Measurements from ENCODE around the gene S100A7. TPM values are rescaled to one million over a fixed set of nuclear protein-coding genes. Genes with fewer than 3 reads are reported as not detected.

Gene S100A7
- total and polyA plus RNA-seq, 8 donors: not detected

DNA sequence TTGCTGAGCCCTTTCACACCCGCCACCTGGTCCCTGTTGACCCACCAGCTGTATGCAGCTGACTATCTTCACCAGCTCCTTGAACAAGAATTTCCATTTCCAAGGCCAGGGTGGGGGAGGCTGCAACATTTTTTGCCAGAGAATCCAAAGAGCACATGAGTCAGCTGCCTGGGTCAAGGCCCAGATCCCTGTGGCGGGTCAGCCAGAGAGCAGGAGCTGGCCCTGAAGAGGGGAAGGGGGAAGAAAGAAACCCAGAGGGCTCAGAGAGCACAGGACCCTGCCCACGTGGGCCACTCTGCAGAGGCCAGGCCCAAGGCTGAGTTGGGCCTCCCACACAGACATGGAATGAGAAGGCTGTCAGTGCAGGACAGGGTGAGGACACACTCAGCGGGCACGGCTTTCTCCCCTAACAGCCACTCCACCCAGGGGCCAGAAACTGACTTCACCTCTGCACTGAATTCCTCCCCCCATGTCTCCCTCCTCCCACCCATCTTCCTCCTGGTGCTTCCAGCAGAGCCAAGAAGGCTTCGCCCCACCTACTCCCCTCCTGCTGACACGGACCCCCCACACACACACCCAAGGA lies 46.5 kb upstream of the S100A7 start:
- Histone ChIP-seq H3K9me3 (no peaks in the 10 kb centered on the region), H3K4me3 (no peak overlapping the region), H3K27me3 (no peaks in the 10 kb centered on the region), H3K27ac (peak overlapping the region in 1 of 4 donors; percentile 12), H3K36me3 (no peaks in the 10 kb centered on the region), H3K4me1 (no peaks in the 10 kb centered on the region)
- FAIRE-seq (no peak), ATAC-seq (peak; percentile 71 to 77 (median 76)), DNase-seq (peak in 4 of 6 donors; percentile 56 to 77 (median 70))
- whole genome bisulfite sequencing, 2 donors: 60 to 67% methylated on average over 7 of the region's 7 CpGs
- TF ChIP-seq, protein P1, sequence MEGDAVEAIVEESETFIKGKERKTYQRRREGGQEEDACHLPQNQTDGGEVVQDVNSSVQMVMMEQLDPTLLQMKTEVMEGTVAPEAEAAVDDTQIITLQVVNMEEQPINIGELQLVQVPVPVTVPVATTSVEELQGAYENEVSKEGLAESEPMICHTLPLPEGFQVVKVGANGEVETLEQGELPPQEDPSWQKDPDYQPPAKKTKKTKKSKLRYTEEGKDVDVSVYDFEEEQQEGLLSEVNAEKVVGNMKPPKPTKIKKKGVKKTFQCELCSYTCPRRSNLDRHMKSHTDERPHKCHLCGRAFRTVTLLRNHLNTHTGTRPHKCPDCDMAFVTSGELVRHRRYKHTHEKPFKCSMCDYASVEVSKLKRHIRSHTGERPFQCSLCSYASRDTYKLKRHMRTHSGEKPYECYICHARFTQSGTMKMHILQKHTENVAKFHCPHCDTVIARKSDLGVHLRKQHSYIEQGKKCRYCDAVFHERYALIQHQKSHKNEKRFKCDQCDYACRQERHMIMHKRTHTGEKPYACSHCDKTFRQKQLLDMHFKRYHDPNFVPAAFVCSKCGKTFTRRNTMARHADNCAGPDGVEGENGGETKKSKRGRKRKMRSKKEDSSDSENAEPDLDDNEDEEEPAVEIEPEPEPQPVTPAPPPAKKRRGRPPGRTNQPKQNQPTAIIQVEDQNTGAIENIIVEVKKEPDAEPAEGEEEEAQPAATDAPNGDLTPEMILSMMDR (IDR thresholded peaks at IDR 0.05): no peak
- intact Hi-C loops (cut with DNase I): no loop called here

DNA sequence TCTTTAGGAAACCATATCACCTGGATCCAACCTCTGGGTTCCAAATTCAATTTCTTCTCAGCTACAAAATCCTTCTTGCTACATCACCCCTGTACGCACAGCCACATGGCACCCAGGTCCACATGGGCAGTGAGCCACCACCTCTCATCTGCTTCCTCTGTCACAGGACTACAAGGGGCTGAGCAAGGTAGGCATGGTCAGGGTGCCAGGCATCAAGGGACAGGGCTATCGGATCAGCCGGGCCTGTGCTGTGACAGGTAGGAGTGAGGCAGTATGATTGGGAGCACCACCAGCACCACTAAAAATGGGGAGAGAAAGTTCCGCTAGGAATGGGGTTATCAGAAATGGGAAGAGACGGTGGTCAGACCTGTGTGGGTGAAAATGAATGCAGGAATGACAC lies 45.9 kb upstream of the S100A7 start:
- TF ChIP-seq, protein P1 (IDR thresholded peaks at IDR 0.05): no peak
- no peak for DNase-seq

DNA sequence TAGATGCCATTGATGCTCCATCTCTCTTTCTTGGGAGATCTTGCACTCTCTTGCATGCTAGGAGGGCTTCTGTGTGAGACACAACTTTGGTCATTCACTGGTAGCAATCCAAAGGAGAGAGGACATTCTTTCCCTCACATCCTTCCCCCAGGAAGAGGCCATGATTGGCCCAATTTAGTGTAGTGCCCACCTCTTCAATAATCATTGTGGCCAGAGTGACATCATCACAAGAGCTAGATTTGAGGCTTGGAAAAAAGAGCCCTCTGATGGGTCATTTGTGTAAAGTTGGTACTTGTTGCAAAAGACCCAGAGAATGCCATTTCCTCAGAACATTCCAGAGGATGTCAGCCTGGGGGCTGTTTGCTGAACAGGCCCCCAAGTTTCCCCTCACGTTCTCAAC lies 45.1 kb upstream of the S100A7 start:
- ATAC-seq (no peak), DNase-seq (no peak), FAIRE-seq (no peak)
- Histone ChIP-seq H3K27ac (no peak overlapping the region), H3K36me3 (no peaks in the 10 kb centered on the region), H3K27me3 (no peaks in the 10 kb centered on the region), H3K9me3 (no peaks in the 10 kb centered on the region), H3K4me3 (no peak overlapping the region), H3K4me1 (no peaks in the 10 kb centered on the region)
- intact Hi-C loops (cut with DNase I): no loop called here
- TF ChIP-seq, protein P1 (IDR thresholded peaks at IDR 0.05): no peak
- WGBS, 2 donors: 79 to 94% methylated on average over 1 of the region's 1 CpG

More for the DNA sequence above, 45.9 kb upstream of the S100A7 start:
- no peaks in the 10 kb centered on the region for H3K4me1 ChIP-seq
- no peaks in the 10 kb centered on the region for H3K9me3 ChIP-seq
- H3K27ac ChIP-seq: no peak overlapping the region
- intact Hi-C loops (cut with DNase I): no loop called here
- no peaks in the 10 kb centered on the region for H3K27me3 ChIP-seq
- ATAC-seq (no peak), FAIRE-seq (no peak)
- 80 to 92% methylated on average over 5 of the region's 5 CpGs for whole genome bisulfite sequencing, 2 donors
- H3K4me3 ChIP-seq: no peak overlapping the region
- no peaks in the 10 kb centered on the region for H3K36me3 ChIP-seq

- H3K36me3 ChIP-seq: no peaks in the 10 kb centered on the region
- intact Hi-C loops (cut with DNase I): no loop called here
- H3K27me3 ChIP-seq: no peaks in the 10 kb centered on the region
- TF ChIP-seq, protein P1 (IDR thresholded peaks at IDR 0.05): no peak
- 74 to 87% methylated on average over 3 of the region's 3 CpGs for WGBS, 2 donors
- H3K9me3 ChIP-seq: no peaks in the 10 kb centered on the region
- no peak for FAIRE-seq
- H3K4me3 ChIP-seq: no peak overlapping the region
- ATAC-seq: no peak
- no peak overlapping the region for H3K27ac ChIP-seq
- H3K4me1 ChIP-seq: no peaks in the 10 kb centered on the region
- no peak for DNase-seq
Observed at GRCh38 chr1:153503766-153504165, 43.3 kb upstream of the S100A7 start.

DNA sequence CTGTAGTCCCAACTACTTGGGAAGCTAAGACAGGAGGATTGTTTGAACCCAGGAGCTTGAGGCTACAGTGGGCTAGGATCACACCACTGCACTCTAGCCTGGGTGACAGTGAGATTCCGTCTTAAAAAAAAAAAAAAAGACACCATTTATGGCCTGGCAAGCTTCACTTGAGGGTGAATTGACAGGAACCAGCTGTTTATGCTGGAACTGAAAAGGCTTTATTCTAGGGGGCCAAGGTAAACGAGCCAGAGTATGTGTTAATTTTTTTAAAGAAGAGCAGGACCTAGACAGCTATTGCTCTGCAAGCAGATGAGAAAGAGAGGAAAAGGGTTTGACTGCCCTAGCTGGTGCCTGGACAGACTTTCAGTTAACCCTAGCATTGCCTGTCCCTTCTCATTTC lies 38.3 kb upstream of the S100A7 start:
- DNase-seq (no peak), ATAC-seq (no peak), FAIRE-seq (no peak)
- no peak overlapping the region for H3K27ac ChIP-seq
- H3K9me3 ChIP-seq: no peaks in the 10 kb centered on the region
- H3K4me1 ChIP-seq: no peaks in the 10 kb centered on the region
- no peaks in the 10 kb centered on the region for H3K27me3 ChIP-seq
- no peaks in the 10 kb centered on the region for H3K36me3 ChIP-seq
- intact Hi-C loops (cut with DNase I): loop anchor here in 2 of 3 donors (5.0 kb wide), 1 partner anchor 146 kb away; no protein-coding TSS in a partner anchor
- 14 to 18% methylated on average over 2 of the region's 2 CpGs for WGBS, 2 donors
- H3K4me3 ChIP-seq: no peak overlapping the region
- TF ChIP-seq, protein P1 (IDR thresholded peaks at IDR 0.05): no peak

All from pancreas (tissue), 10 donors.